HUES48 (cell line): ENCODE measurements around the gene LY6G6D.

Experiments
- H3K27ac ChIP-seq: one replicate; pipeline ENCODE4 v1.7.0; 2013; ENCODE audit warnings: low read depth, low read length, inconsistent platforms
- H3K27me3 ChIP-seq: 2 replicates; pipeline ENCODE4 v1.6.1; 2013; ENCODE audit warnings: mild to moderate bottlenecking, low read length; ENCODE audit not compliant: control insufficient read depth, insufficient read depth
- H3K36me3 ChIP-seq: 2 replicates; pipeline ENCODE4 v1.6.1; 2013; ENCODE audit warnings: low read length; ENCODE audit not compliant: control insufficient read depth, insufficient read depth
- H3K4me1 ChIP-seq: 2 replicates; pipeline ENCODE4 v1.6.1; 2013; ENCODE audit warnings: mild to moderate bottlenecking, low read length; ENCODE audit not compliant: control insufficient read depth, insufficient read depth
- H3K4me3 ChIP-seq: 2 replicates; pipeline ENCODE4 v1.5.1; 2013; ENCODE audit warnings: mild to moderate bottlenecking, low read depth, low read length
- H3K9ac ChIP-seq: 2 replicates; pipeline ENCODE4 v1.6.1; 2013; ENCODE audit warnings: mild to moderate bottlenecking, low read depth, low read length, moderate library complexity
- H3K9me3 ChIP-seq: 2 replicates; pipeline ENCODE4 v1.6.1; 2013; ENCODE audit warnings: low read length; ENCODE audit not compliant: control insufficient read depth, insufficient read depth

Gene LY6G6D

GRCh38 chr6:31715022-31715958, at the start of gene LY6G6D:
LY6G6D (plus strand) TSS chr6:31715348; CDS start chr6:31715356, 8 bp downstream.
- peak within 1 kb of the TSS; percentile 80 for H3K27ac ChIP-seq
- H3K27me3 ChIP-seq: no peaks in the 10 kb centered on the region
- H3K36me3 ChIP-seq: no peaks in the 10 kb centered on the region
- H3K4me3 ChIP-seq: no peak within 1 kb of the TSS
- no peaks in the 10 kb centered on the region for H3K9me3 ChIP-seq
- H3K9ac ChIP-seq: no peak within 1 kb of the TSS
- H3K4me1 ChIP-seq: peaks cover 31% of the 10 kb centered on the region

- peak within 1 kb of the TSS; percentile 96 for H3K9ac ChIP-seq
- peaks cover 61% of the 10 kb centered on the region for H3K36me3 ChIP-seq
- peaks cover 12% of the 10 kb centered on the region for H3K4me1 ChIP-seq
- no peaks in the 10 kb centered on the region for H3K27me3 ChIP-seq
- H3K4me3 ChIP-seq: peak within 1 kb of the TSS; percentile 98
- peak within 1 kb of the TSS; percentile 99 for H3K27ac ChIP-seq
- no peaks in the 10 kb centered on the region for H3K9me3 ChIP-seq
Measured at GRCh38 chr6:31665501-31666336, 49.4 kb upstream of the LY6G6D start, which contains the start of gene CSNK2B. CSNK2B (plus strand) TSS chr6:31666080; CDS start chr6:31666832, 752 bp downstream.

GRCh38 chr6:31666337-31666965, 48.7 kb upstream of the LY6G6D start:
- H3K9ac ChIP-seq: peak overlapping the region; percentile 61; the same call in 1 of the 2 replicates
- H3K9me3 ChIP-seq: no peaks in the 10 kb centered on the region
- H3K36me3 ChIP-seq: peaks cover 68% of the 10 kb centered on the region
- no peaks in the 10 kb centered on the region for H3K27me3 ChIP-seq
- peaks cover 12% of the 10 kb centered on the region for H3K4me1 ChIP-seq
- H3K27ac ChIP-seq: peak overlapping the region; percentile 84
- H3K4me3 ChIP-seq: peak overlapping the region; percentile 98

GRCh38 chr6:31669676-31670075, 45.5 kb upstream of the LY6G6D start, which contains the start of gene LY6G5B:
LY6G5B (plus strand) TSS chr6:31669976; CDS start chr6:31670951, 975 bp downstream.
- Histone ChIP-seq H3K9me3 (no peaks in the 10 kb centered on the region), H3K27me3 (no peaks in the 10 kb centered on the region), H3K4me3 (no peak within 1 kb of the TSS), H3K27ac (no peak within 1 kb of the TSS), H3K36me3 (peaks cover 60% of the 10 kb centered on the region), H3K9ac (no peak within 1 kb of the TSS), H3K4me1 (peaks cover 5% of the 10 kb centered on the region)

- H3K27ac ChIP-seq: no peak overlapping the region
- no peaks in the 10 kb centered on the region for H3K9me3 ChIP-seq
- peaks cover 7% of the 10 kb centered on the region for H3K27me3 ChIP-seq
- H3K9ac ChIP-seq: no peak overlapping the region
- peaks cover 18% of the 10 kb centered on the region for H3K36me3 ChIP-seq
- 0 out of 2 replicates have a peak, but pooled peaks cover 3% of the 10 kb centered on the region for H3K4me1 ChIP-seq
- H3K4me3 ChIP-seq: no peak overlapping the region
Measured at GRCh38 chr6:31676322-31676903, 38.7 kb upstream of the LY6G6D start.

GRCh38 chr6:31676904-31677303, 38.2 kb upstream of the LY6G6D start:
- H3K9me3 ChIP-seq: no peaks in the 10 kb centered on the region
- 0 out of 2 replicates have a peak, but pooled peaks cover 3% of the 10 kb centered on the region for H3K4me1 ChIP-seq
- H3K9ac ChIP-seq: no peak overlapping the region
- no peak overlapping the region for H3K4me3 ChIP-seq
- H3K27me3 ChIP-seq: peaks cover 11% of the 10 kb centered on the region
- peaks cover 13% of the 10 kb centered on the region for H3K36me3 ChIP-seq
- no peak overlapping the region for H3K27ac ChIP-seq

- H3K9ac ChIP-seq: 0 out of 2 replicates have a peak overlapping the region, but pooled peaks have one; percentile 23
- H3K27ac ChIP-seq: no peak overlapping the region
- H3K27me3 ChIP-seq: peaks cover 17% of the 10 kb centered on the region
- H3K36me3 ChIP-seq: peaks cover 4% of the 10 kb centered on the region; the same call in 1 of the 2 replicates
- H3K4me1 ChIP-seq: 0 out of 2 replicates have a peak, but pooled peaks cover 3% of the 10 kb centered on the region
- no peaks in the 10 kb centered on the region for H3K9me3 ChIP-seq
- no peak overlapping the region for H3K4me3 ChIP-seq
Measured at GRCh38 chr6:31677955-31678354, 37.2 kb upstream of the LY6G6D start.

GRCh38 chr6:31680226-31681134, 34.7 kb upstream of the LY6G6D start, which contains the start of gene LY6G5C:
LY6G5C (minus strand) TSS chr6:31681067; CDS start chr6:31680373, 694 bp downstream.
- peak within 1 kb of the TSS; percentile 51 for H3K4me3 ChIP-seq
- H3K27me3 ChIP-seq: peaks cover 17% of the 10 kb centered on the region
- no peak within 1 kb of the TSS for H3K9ac ChIP-seq
- H3K9me3 ChIP-seq: no peaks in the 10 kb centered on the region
- no peak within 1 kb of the TSS for H3K27ac ChIP-seq
- no peaks in the 10 kb centered on the region; the same call in 1 of the 2 replicates for H3K36me3 ChIP-seq
- H3K4me1 ChIP-seq: peaks cover 6% of the 10 kb centered on the region; the same call in 1 of the 2 replicates

GRCh38 chr6:31681135-31681671, 33.9 kb upstream of the LY6G6D start:
- Histone ChIP-seq H3K9me3 (no peaks in the 10 kb centered on the region), H3K9ac (no peak overlapping the region), H3K36me3 (peaks cover 5% of the 10 kb centered on the region; the same call in 1 of the 2 replicates), H3K4me1 (peaks cover 6% of the 10 kb centered on the region; the same call in 1 of the 2 replicates), H3K4me3 (peak overlapping the region; percentile 51), H3K27me3 (peaks cover 17% of the 10 kb centered on the region), H3K27ac (no peak overlapping the region)
